Measurements from ENCODE around the gene EIF2AK2.

Gene EIF2AK2

GRCh38 chr2:37068686-37069085 lies 88.1 kb downstream of the EIF2AK2 start:
- Histone ChIP-seq H4K8ac (ENCODE audit: low read length) (no peak overlapping the region), H4K91ac (ENCODE audit: low read length) (no peak overlapping the region), H2BK5ac (ENCODE audit: low read depth, low read length, poor library complexity, severe bottlenecking) (no peak overlapping the region), H3K4me3 (ENCODE audit: insufficient read depth in 1 of 2, low read depth in 1 of 2, low read length in 2 of 2) (no peak overlapping the region), H3K27me3 (ENCODE audit: control insufficient read depth in 1 of 2, insufficient read depth in 1 of 2, low read length in 2 of 2) (no peaks in the 10 kb centered on the region), H3K4ac (ENCODE audit: low read depth in 1 of 2, low read length in 2 of 2) (no peak overlapping the region), H2BK15ac (ENCODE audit: low read depth, poor library complexity, severe bottlenecking) (no peak overlapping the region), H3K9ac (ENCODE audit: low read length) (no peak overlapping the region), H3K9me3 (ENCODE audit: control insufficient read depth, low read length) (no peaks in the 10 kb centered on the region), H2BK120ac (ENCODE audit: low read depth, low read length) (no peak overlapping the region), H3K4me1 (ENCODE audit: control insufficient read depth, insufficient read depth, low read depth, low read length) (no peaks in the 10 kb centered on the region), H3K36me3 (ENCODE audit: control insufficient read depth in 1 of 2, insufficient read depth in 2 of 2, low read depth in 1 of 2, low read length in 2 of 2) (peaks cover 20 to 90% of the 10 kb centered on the region in 2 experiments), H2AFZ (ENCODE audit: low read depth, low read length) (no peak overlapping the region), H2BK12ac (ENCODE audit: low read length in 2 of 2) (no peak overlapping the region), H3K14ac (ENCODE audit: low read length in 2 of 2) (no peak overlapping the region), H3K18ac (ENCODE audit: low read depth in 1 of 2, low read length in 2 of 2) (no peak overlapping the region), H3K23ac (ENCODE audit: low read length in 2 of 2) (no peak overlapping the region), H3K79me1 (replicated peaks; ENCODE audit: low read length, poor library complexity, severe bottlenecking) (peaks cover 9% of the 10 kb centered on the region), H2AK5ac (ENCODE audit: low read length, severe bottlenecking) (no peak overlapping the region), H3K27ac (ENCODE audit: low read length, poor library complexity, severe bottlenecking) (no peak overlapping the region), H3K4me2 (ENCODE audit: low read length, poor library complexity, severe bottlenecking) (no peak overlapping the region)
- no peak for DNase-seq
- WGBS: 82% methylated on average over 4 of the region's 6 CpGs

GRCh38 chr2:37061776-37062175 lies 95.0 kb downstream of the EIF2AK2 start:
- Histone ChIP-seq H4K91ac (ENCODE audit: low read length) (no peak overlapping the region), H3K27ac (ENCODE audit: low read length, poor library complexity, severe bottlenecking) (no peak overlapping the region), H3K4ac (ENCODE audit: low read depth in 1 of 2, low read length in 2 of 2) (no peak overlapping the region), H3K36me3 (ENCODE audit: control insufficient read depth in 1 of 2, insufficient read depth in 2 of 2, low read depth in 1 of 2, low read length in 2 of 2) (peaks cover 16 to 93% of the 10 kb centered on the region in 2 experiments), H3K27me3 (ENCODE audit: control insufficient read depth in 1 of 2, insufficient read depth in 1 of 2, low read length in 2 of 2) (no peaks in the 10 kb centered on the region), H3K23ac (ENCODE audit: low read length in 2 of 2) (no peak overlapping the region), H2AK5ac (ENCODE audit: low read length, severe bottlenecking) (no peak overlapping the region), H2BK5ac (ENCODE audit: low read depth, low read length, poor library complexity, severe bottlenecking) (no peak overlapping the region), H2BK12ac (ENCODE audit: low read length in 2 of 2) (no peak overlapping the region), H3K9me3 (ENCODE audit: control insufficient read depth, low read length) (no peaks in the 10 kb centered on the region), H3K18ac (ENCODE audit: low read depth in 1 of 2, low read length in 2 of 2) (no peak overlapping the region), H2BK120ac (ENCODE audit: low read depth, low read length) (no peak overlapping the region), H2BK15ac (ENCODE audit: low read depth, poor library complexity, severe bottlenecking) (no peak overlapping the region), H3K79me1 (replicated peaks; ENCODE audit: low read length, poor library complexity, severe bottlenecking) (peaks cover 8% of the 10 kb centered on the region), H3K4me3 (ENCODE audit: insufficient read depth in 1 of 2, low read depth in 1 of 2, low read length in 2 of 2) (no peak overlapping the region), H3K14ac (ENCODE audit: low read length in 2 of 2) (no peak overlapping the region), H2AFZ (ENCODE audit: low read depth, low read length) (no peak overlapping the region), H4K8ac (ENCODE audit: low read length) (no peak overlapping the region), H3K9ac (ENCODE audit: low read length) (no peak overlapping the region), H3K4me2 (ENCODE audit: low read length, poor library complexity, severe bottlenecking) (no peak overlapping the region), H3K4me1 (ENCODE audit: control insufficient read depth, insufficient read depth, low read depth, low read length) (no peaks in the 10 kb centered on the region)
- DNase-seq: no peak
- over 99% methylated on average over 4 of the region's 5 CpGs for WGBS

DNA sequence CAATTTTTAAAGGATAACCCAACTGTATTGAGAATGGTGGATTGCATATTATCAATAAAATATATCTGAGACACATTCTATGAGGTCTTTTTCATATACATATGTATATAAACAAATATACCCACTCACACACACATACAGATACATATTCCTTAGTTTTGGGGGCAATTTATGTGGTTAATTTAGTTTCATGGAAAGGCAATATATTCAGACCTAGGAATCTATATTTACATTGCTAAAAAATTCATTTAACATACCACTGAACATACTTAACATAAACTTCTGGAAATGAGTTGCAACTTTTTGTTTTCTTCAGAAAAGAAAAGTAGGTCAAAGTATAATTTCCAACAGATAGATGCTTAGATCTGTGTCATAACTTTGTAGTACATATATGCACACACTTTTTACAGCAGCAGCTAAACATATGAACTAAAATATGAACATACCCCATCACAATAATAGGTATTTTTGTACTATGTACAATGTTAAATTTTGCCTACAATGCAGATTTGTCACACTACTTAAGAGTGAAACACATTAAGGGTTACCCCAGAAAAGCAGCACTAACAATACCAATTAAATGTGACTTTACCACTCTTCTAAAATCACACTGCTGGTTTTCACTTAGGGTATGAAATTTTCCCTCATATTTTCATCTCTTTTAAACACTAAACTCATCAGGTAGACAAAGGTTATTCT lies 95.6 kb downstream of the EIF2AK2 start:
- Histone ChIP-seq H3K27me3 (ENCODE audit: control insufficient read depth in 1 of 2, insufficient read depth in 1 of 2, low read length in 2 of 2) (no peaks in the 10 kb centered on the region), H2BK15ac (ENCODE audit: low read depth, poor library complexity, severe bottlenecking) (no peak overlapping the region), H3K4me1 (ENCODE audit: control insufficient read depth, insufficient read depth, low read depth, low read length) (no peaks in the 10 kb centered on the region), H3K14ac (ENCODE audit: low read length in 2 of 2) (no peak overlapping the region), H2BK5ac (ENCODE audit: low read depth, low read length, poor library complexity, severe bottlenecking) (no peak overlapping the region), H3K27ac (ENCODE audit: low read length, poor library complexity, severe bottlenecking) (no peak overlapping the region), H3K23ac (ENCODE audit: low read length in 2 of 2) (no peak overlapping the region), H3K36me3 (ENCODE audit: control insufficient read depth in 1 of 2, insufficient read depth in 2 of 2, low read depth in 1 of 2, low read length in 2 of 2) (peaks cover 15 to 93% of the 10 kb centered on the region in 2 experiments), H3K9ac (ENCODE audit: low read length) (no peak overlapping the region), H3K4me2 (ENCODE audit: low read length, poor library complexity, severe bottlenecking) (no peak overlapping the region), H3K9me3 (ENCODE audit: control insufficient read depth, low read length) (no peaks in the 10 kb centered on the region), H3K18ac (ENCODE audit: low read depth in 1 of 2, low read length in 2 of 2) (no peak overlapping the region), H2AFZ (ENCODE audit: low read depth, low read length) (no peak overlapping the region), H3K79me1 (replicated peaks; ENCODE audit: low read length, poor library complexity, severe bottlenecking) (peaks cover 8% of the 10 kb centered on the region), H3K4me3 (ENCODE audit: insufficient read depth in 1 of 2, low read depth in 1 of 2, low read length in 2 of 2) (no peak overlapping the region), H2BK12ac (ENCODE audit: low read length in 2 of 2) (no peak overlapping the region), H3K4ac (ENCODE audit: low read depth in 1 of 2, low read length in 2 of 2) (no peak overlapping the region), H2AK5ac (ENCODE audit: low read length, severe bottlenecking) (no peak overlapping the region), H4K91ac (ENCODE audit: low read length) (no peak overlapping the region), H4K8ac (ENCODE audit: low read length) (no peak overlapping the region), H2BK120ac (ENCODE audit: low read depth, low read length) (no peak overlapping the region)
- DNase-seq: no peak

DNA sequence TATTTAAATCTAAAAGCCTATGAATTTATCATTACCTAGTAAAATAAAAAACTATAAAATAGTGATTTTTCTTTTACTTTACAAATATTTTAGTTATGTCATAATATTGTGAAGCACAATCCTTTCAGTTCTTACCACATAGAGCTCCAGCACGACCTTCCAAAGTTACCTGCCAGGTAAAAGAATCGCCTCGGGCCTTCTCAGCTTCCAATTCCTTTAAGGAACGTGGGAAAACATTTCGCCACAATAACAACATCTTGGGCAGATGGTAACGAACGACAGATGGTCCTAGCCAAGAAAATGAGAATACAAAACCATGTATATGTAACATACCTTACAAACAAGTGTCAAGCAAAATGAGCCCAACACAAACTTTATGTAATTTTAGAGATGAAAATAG lies 96.3 kb downstream of the EIF2AK2 start:
- H3K9me3 ChIP-seq (ENCODE audit: control insufficient read depth, low read length): no peaks in the 10 kb centered on the region
- H3K36me3 ChIP-seq (ENCODE audit: control insufficient read depth in 1 of 2, insufficient read depth in 2 of 2, low read depth in 1 of 2, low read length in 2 of 2): peaks cover 12 to 93% of the 10 kb centered on the region in 2 experiments
- no peak overlapping the region for H4K91ac ChIP-seq (ENCODE audit: low read length)
- H3K27me3 ChIP-seq (ENCODE audit: control insufficient read depth in 1 of 2, insufficient read depth in 1 of 2, low read length in 2 of 2): no peaks in the 10 kb centered on the region
- no peak overlapping the region for H3K4ac ChIP-seq (ENCODE audit: low read depth in 1 of 2, low read length in 2 of 2)
- H2BK12ac ChIP-seq (ENCODE audit: low read length in 2 of 2): no peak overlapping the region
- H2BK5ac ChIP-seq (ENCODE audit: low read depth, low read length, poor library complexity, severe bottlenecking): no peak overlapping the region
- H3K18ac ChIP-seq (ENCODE audit: low read depth in 1 of 2, low read length in 2 of 2): no peak overlapping the region
- DNase-seq: no peak
- H3K9ac ChIP-seq (ENCODE audit: low read length): no peak overlapping the region
- no peak overlapping the region for H3K27ac ChIP-seq (ENCODE audit: low read length, poor library complexity, severe bottlenecking)
- H3K4me3 ChIP-seq (ENCODE audit: insufficient read depth in 1 of 2, low read depth in 1 of 2, low read length in 2 of 2): no peak overlapping the region
- H3K79me1 ChIP-seq (replicated peaks; ENCODE audit: low read length, poor library complexity, severe bottlenecking): peaks cover 8% of the 10 kb centered on the region
- no peak overlapping the region for H4K8ac ChIP-seq (ENCODE audit: low read length)
- no peak overlapping the region for H2BK120ac ChIP-seq (ENCODE audit: low read depth, low read length)
- H3K14ac ChIP-seq (ENCODE audit: low read length in 2 of 2): no peak overlapping the region
- no peak overlapping the region for H2AK5ac ChIP-seq (ENCODE audit: low read length, severe bottlenecking)
- no peaks in the 10 kb centered on the region for H3K4me1 ChIP-seq (ENCODE audit: control insufficient read depth, insufficient read depth, low read depth, low read length)
- H2BK15ac ChIP-seq (ENCODE audit: low read depth, poor library complexity, severe bottlenecking): no peak overlapping the region
- 90% methylated on average over 6 of the region's 7 CpGs for WGBS
- H3K23ac ChIP-seq (ENCODE audit: low read length in 2 of 2): no peak overlapping the region
- H2AFZ ChIP-seq (ENCODE audit: low read depth, low read length): no peak overlapping the region
- H3K4me2 ChIP-seq (ENCODE audit: low read length, poor library complexity, severe bottlenecking): no peak overlapping the region

Data from mesenchymal stem cell (in vitro differentiated cells and primary cell).